ENCODE results near the gene ZIM2. TPM values are rescaled to one million over a fixed set of nuclear protein-coding genes. Genes with fewer than 3 reads are reported as not detected.

ZIM2 gene
- total and polyA plus RNA-seq, 2 of the 4 experiments (the other 2 are of a cell fraction) = not detected

- dilution Hi-C loops (cut with HindIII; ENCODE audit: low sequenced_read_pairs, unreplicated experiment) = no loop called here
- Histone ChIP-seq H3K56ac (ENCODE audit: extremely low read depth, insufficient read depth, low read length) (no peak overlapping the region), H3K9me3 (ENCODE audit: control insufficient read depth, insufficient read depth, low read length) (peaks cover 45% of the 10 kb centered on the region), H4K5ac (ENCODE audit: low read depth, low read length) (no peak overlapping the region), H2BK15ac (ENCODE audit: low read depth, low read length) (no peak overlapping the region), H3K4ac (ENCODE audit: low read depth, low read length) (no peak overlapping the region), H4K8ac (ENCODE audit: low read depth in 2 of 2, low read length in 2 of 2) (no peak overlapping the region), H2AK9ac (replicated peaks; ENCODE audit: low read depth, low read length, poor library complexity) (no peak overlapping the region), H3K14ac (replicated peaks; ENCODE audit: low read depth, low read length) (no peak overlapping the region), H3K23ac (ENCODE audit: low read depth, low read length) (no peak overlapping the region), H3K27me3 (ENCODE audit: control insufficient read depth, insufficient read depth, low read length) (no peaks in the 10 kb centered on the region), H3K36me3 (ENCODE audit: control insufficient read depth, insufficient read depth, low read length) (no peaks in the 10 kb centered on the region), H4K91ac (ENCODE audit: insufficient read depth, low read depth, low read length) (no peak overlapping the region), H2BK120ac (ENCODE audit: low read depth, low read length) (no peak overlapping the region), H3K4me1 (ENCODE audit: control insufficient read depth, insufficient read depth, low read length) (no peaks in the 10 kb centered on the region), H2BK20ac (ENCODE audit: low read depth, low read length) (no peak overlapping the region), H3K4me3 (ENCODE audit: insufficient read depth, low read depth, low read length) (no peak overlapping the region), H3K4me2 (ENCODE audit: low read depth, low read length) (no peak overlapping the region), H3K9ac (ENCODE audit: low read depth, low read length) (no peak overlapping the region), H2BK5ac (ENCODE audit: low read depth, low read length, poor library complexity, severe bottlenecking) (no peak overlapping the region), H2AK5ac (ENCODE audit: low read depth, low read length) (no peak overlapping the region), H4K20me1 (ENCODE audit: insufficient read depth, low read length) (no peaks in the 10 kb centered on the region), H3K79me1 (ENCODE audit: low read depth in 1 of 2, low read length in 2 of 2) (no peaks in the 10 kb centered on the region), H3K27ac (ENCODE audit: insufficient read depth, low read length) (no peak overlapping the region), H3K18ac (ENCODE audit: low read depth, low read length) (no peak overlapping the region), H2AFZ (replicated peaks; ENCODE audit: low read length, poor library complexity) (no peak overlapping the region), H3K9me1 (ENCODE audit: insufficient read depth, low read length) (no peaks in the 10 kb centered on the region)
- no CpG with 5 or more reads among the region's 5 CpGs for WGBS, 2 experiments (ENCODE audit: extremely low coverage in 2 of 2, insufficient read length in 1 of 2)
- POLR2A ChIA-PET (ENCODE audit: unreplicated experiment) = no interaction called here
- CTCF ChIA-PET = no interaction called here
- no peak for TF ChIP-seq MAFK (IDR thresholded peaks at IDR 0.05; ENCODE audit: low read depth, low read length)
- TF ChIP-seq RAD21 (IDR thresholded peaks at IDR 0.05; ENCODE audit: low read length) = no peak
- TF ChIP-seq CEBPB (IDR thresholded peaks at IDR 0.05; ENCODE audit: low read depth, low read length) = no peak
- no peak for TF ChIP-seq USF2 (IDR thresholded peaks at IDR 0.05; ENCODE audit: low read depth, low read length)
- TF ChIP-seq CHD1 (IDR thresholded peaks at IDR 0.05; ENCODE audit: low read depth, low read length) = no peak
- TF ChIP-seq RCOR1 (IDR thresholded peaks at IDR 0.05; ENCODE audit: insufficient replicate concordance, low read length) = no peak
- no peak for TF ChIP-seq SMC3 (IDR thresholded peaks at IDR 0.05; ENCODE audit: low read depth, low read length)
- no peak for TF ChIP-seq RFX5 (IDR thresholded peaks at IDR 0.05; ENCODE audit: low read depth, low read length)
- no peak for TF ChIP-seq NFE2L2 (IDR thresholded peaks at IDR 0.05; ENCODE audit: low read depth, low read length)
- TF ChIP-seq, protein P1, sequence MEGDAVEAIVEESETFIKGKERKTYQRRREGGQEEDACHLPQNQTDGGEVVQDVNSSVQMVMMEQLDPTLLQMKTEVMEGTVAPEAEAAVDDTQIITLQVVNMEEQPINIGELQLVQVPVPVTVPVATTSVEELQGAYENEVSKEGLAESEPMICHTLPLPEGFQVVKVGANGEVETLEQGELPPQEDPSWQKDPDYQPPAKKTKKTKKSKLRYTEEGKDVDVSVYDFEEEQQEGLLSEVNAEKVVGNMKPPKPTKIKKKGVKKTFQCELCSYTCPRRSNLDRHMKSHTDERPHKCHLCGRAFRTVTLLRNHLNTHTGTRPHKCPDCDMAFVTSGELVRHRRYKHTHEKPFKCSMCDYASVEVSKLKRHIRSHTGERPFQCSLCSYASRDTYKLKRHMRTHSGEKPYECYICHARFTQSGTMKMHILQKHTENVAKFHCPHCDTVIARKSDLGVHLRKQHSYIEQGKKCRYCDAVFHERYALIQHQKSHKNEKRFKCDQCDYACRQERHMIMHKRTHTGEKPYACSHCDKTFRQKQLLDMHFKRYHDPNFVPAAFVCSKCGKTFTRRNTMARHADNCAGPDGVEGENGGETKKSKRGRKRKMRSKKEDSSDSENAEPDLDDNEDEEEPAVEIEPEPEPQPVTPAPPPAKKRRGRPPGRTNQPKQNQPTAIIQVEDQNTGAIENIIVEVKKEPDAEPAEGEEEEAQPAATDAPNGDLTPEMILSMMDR (conservative IDR thresholded peaks at IDR 0.05; ENCODE audit: low read depth, low read length) = no peak
- TF ChIP-seq POLR2A (IDR thresholded peaks at IDR 0.05; ENCODE audit: low read depth, low read length) = no peak
- TF ChIP-seq MAZ (IDR thresholded peaks at IDR 0.05; ENCODE audit: borderline replicate concordance, low read depth, low read length) = no peak
- no peak for TF ChIP-seq FOS (IDR thresholded peaks at IDR 0.05; ENCODE audit: low read depth, low read length)
- TF ChIP-seq ELK1 (IDR thresholded peaks at IDR 0.05; ENCODE audit: borderline replicate concordance, low read depth, low read length) = no peak
- no peak for TF ChIP-seq BHLHE40 (IDR thresholded peaks at IDR 0.05; ENCODE audit: low read depth, low read length)
- TF ChIP-seq MXI1 (IDR thresholded peaks at IDR 0.05; ENCODE audit: borderline replicate concordance, low read depth, low read length) = no peak
- ATAC-seq (ENCODE audit: low read depth) (no peak), DNase-seq (no peak)
- in situ Hi-C loops (cut with MboI; ENCODE audit: low sequenced_read_pairs) = no loop called here
- no TSS peak for BruUV-seq (replicated peaks)
- intact Hi-C loops (cut with micrococcal nuclease) = no loop called here
Measured at GRCh38 chr19:56813531-56813930, 27.0 kb downstream of the ZIM2 start.

All from IMR-90 (cell line).